Measurements from ENCODE around the gene GDF2. TPM values are rescaled to one million over a fixed set of nuclear protein-coding genes. Genes with fewer than 3 reads are reported as not detected.

Gene GDF2
- total RNA-seq, 1 experiment from 2014 or later, result not detected

DNA sequence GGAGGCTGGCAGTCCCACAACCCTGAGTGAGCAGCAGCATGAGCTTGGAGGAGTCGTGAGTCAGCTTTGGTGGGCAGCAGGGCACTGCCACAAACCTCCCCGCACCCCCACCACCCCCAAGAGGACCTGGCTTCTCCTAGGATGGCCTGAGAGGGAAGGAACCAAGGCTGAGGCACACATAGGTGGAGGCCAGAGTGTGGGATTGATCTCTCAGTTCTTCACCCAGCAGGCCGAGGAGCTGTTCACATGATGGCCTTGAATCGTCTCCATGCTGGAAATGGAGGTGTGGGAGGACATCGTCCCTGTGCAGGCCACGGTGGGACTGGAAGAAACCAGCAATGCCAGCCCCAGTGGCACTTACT lies 39.6 kb upstream of the GDF2 start:
- Histone ChIP-seq H2BK15ac (ENCODE audit: low read depth, low read length) (no peak overlapping the region), H3K27me3 (ENCODE audit: insufficient read depth, low read length) (no peaks in the 10 kb centered on the region), H2BK20ac (ENCODE audit: low read depth, low read length, poor library complexity, severe bottlenecking) (no peak overlapping the region), H2BK120ac (ENCODE audit: low read depth, low read length, poor library complexity, severe bottlenecking) (no peak overlapping the region), H2BK12ac (ENCODE audit: insufficient read length, low read depth, low read length) (no peak overlapping the region), H2BK5ac (ENCODE audit: insufficient read length, low read length) (no peak overlapping the region), H3K4ac (ENCODE audit: low read depth, low read length) (no peak overlapping the region), H4K20me1 (ENCODE audit: control insufficient read depth, insufficient read depth, insufficient read length) (no peaks in the 10 kb centered on the region), H3K18ac (ENCODE audit: insufficient read length, low read depth, low read length) (no peak overlapping the region), H4K8ac (replicated peaks; ENCODE audit: insufficient read length, low read depth, low read length) (no peak overlapping the region), H3K79me1 (ENCODE audit: insufficient read depth, low read depth, low read length, poor library complexity, severe bottlenecking) (no peaks in the 10 kb centered on the region), H3K27ac (ENCODE audit: insufficient read length, low read depth, low read length) (no peak overlapping the region), H3K14ac (ENCODE audit: insufficient read depth, low read length) (no peak overlapping the region; the same call in 1 of the 2 replicates), H3K9ac (ENCODE audit: extremely low read depth, insufficient read length, low read length) (no peak overlapping the region), H4K91ac (ENCODE audit: insufficient read length, low read depth, low read length) (no peak overlapping the region), H3K4me2 (ENCODE audit: insufficient read depth, insufficient read length, low read length) (no peak overlapping the region), H4K5ac (ENCODE audit: insufficient read length, low read depth, low read length) (no peak overlapping the region), H3K9me3 (ENCODE audit: control insufficient read depth, low read depth, low read length) (no peaks in the 10 kb centered on the region), H3K4me1 (ENCODE audit: insufficient read depth, low read length) (no peaks in the 10 kb centered on the region; the same call in 1 of the 2 replicates), H3K23ac (ENCODE audit: insufficient read length, low read depth, low read length) (no peak overlapping the region), H3T11ph (ENCODE audit: low read length) (no peak overlapping the region), H3K79me2 (ENCODE audit: insufficient read depth, low read length) (no peaks in the 10 kb centered on the region), H2AFZ (ENCODE audit: low read length) (no peak overlapping the region), H3K56ac (ENCODE audit: insufficient read length, low read depth, low read length) (no peak overlapping the region), H2AK5ac (ENCODE audit: insufficient read length, low read length) (no peak overlapping the region), H3K23me2 (ENCODE audit: insufficient read length, low read depth, low read length, poor library complexity, severe bottlenecking) (no peaks in the 10 kb centered on the region)
- TF ChIP-seq, protein P1, sequence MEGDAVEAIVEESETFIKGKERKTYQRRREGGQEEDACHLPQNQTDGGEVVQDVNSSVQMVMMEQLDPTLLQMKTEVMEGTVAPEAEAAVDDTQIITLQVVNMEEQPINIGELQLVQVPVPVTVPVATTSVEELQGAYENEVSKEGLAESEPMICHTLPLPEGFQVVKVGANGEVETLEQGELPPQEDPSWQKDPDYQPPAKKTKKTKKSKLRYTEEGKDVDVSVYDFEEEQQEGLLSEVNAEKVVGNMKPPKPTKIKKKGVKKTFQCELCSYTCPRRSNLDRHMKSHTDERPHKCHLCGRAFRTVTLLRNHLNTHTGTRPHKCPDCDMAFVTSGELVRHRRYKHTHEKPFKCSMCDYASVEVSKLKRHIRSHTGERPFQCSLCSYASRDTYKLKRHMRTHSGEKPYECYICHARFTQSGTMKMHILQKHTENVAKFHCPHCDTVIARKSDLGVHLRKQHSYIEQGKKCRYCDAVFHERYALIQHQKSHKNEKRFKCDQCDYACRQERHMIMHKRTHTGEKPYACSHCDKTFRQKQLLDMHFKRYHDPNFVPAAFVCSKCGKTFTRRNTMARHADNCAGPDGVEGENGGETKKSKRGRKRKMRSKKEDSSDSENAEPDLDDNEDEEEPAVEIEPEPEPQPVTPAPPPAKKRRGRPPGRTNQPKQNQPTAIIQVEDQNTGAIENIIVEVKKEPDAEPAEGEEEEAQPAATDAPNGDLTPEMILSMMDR (conservative IDR thresholded peaks at IDR 0.05), result no peak
- DNase-seq, result no peak
- Mint-ChIP-seq H3K27me3 (ENCODE audit: low read depth) (peaks cover 10% of the 10 kb centered on the region), H3K27ac (no peak overlapping the region), H3K9me3 (no peaks in the 10 kb centered on the region), H3K4me1 (peaks cover under 1 to 4% of the 10 kb centered on the region in 2 experiments; a peak in 3 of 4 replicates), H3K4me3 (no peak overlapping the region), H3K36me3 (ENCODE audit: insufficient read depth in 1 of 3, low read depth in 3 of 3) (no peaks in the 10 kb centered on the region; a peak in 1 of 7 replicates)
- WGBS (ENCODE audit: extremely low coverage, insufficient read length, low lambda C conversion rate), result no CpG with 5 or more reads among the region's 6 CpGs
